ENCODE results near the gene DAPK1.

GRCh38 chr9:87740209-87740608 is 242.5 kb downstream of the DAPK1 start:
- TF ChIP-seq CTCF (conservative IDR thresholded peaks at IDR 0.05 in 1 of 2, IDR thresholded peaks at IDR 0.05 in 1 of 2; ENCODE audit: extremely low read depth in 1 of 2, insufficient read depth in 1 of 2, low read depth in 1 of 2, low read length in 2 of 2) (no peak), EZH2 (IDR thresholded peaks at IDR 0.05; ENCODE audit: borderline replicate concordance, low read length) (no peak)
